Camera-type eye (tissue), 1 donor: ENCODE measurements around the gene TFIP11. TPM values are rescaled to one million over a fixed set of nuclear protein-coding genes. Genes with fewer than 3 reads are reported as not detected.

Experiments
- total RNA-seq: library from RNA; depleted of rRNA; stranded (reverse); fragments of >200 nt; gene quantifications from one replicate; pipeline ENCODE4 v1.2.3, GENCODE V29; 2014

TFIP11 gene
- total RNA-seq = 38.3 TPM

GRCh38 chr22:26512149-26512793 lies at the start of gene TFIP11:
TFIP11 (minus strand) TSS chr22:26512473; CDS start chr22:26510272, 2,201 bp downstream.

GRCh38 chr22:26483439-26484359 lies 28.6 kb downstream of the TFIP11 start, which contains the start of the genes HPS4 and SRRD:
HPS4 (minus strand) TSS chr22:26483783; CDS start chr22:26481762, 2,021 bp downstream.
SRRD (plus strand) TSS chr22:26483877; CDS start chr22:26483891, 14 bp downstream.

Other genes starting within 250 kb of the TFIP11 start
- gene ASPHD2, start 83.2 kb downstream of the TFIP11 start, total RNA-seq = 3.2 TPM
- gene HPS4, start 28.7 kb downstream of the TFIP11 start, total RNA-seq = 73.3 TPM
- 20.4 TPM for gene SRRD, start 28.6 kb downstream of the TFIP11 start, total RNA-seq
- gene TPST2, start 77.7 kb upstream of the TFIP11 start, total RNA-seq = 21.8 TPM
- 2,103 TPM for gene CRYBB1, start 105.6 kb upstream of the TFIP11 start, total RNA-seq
- 3,745 TPM for gene CRYBA4, start 109.5 kb upstream of the TFIP11 start, total RNA-seq
- gene MIAT, start 145.1 kb upstream of the TFIP11 start, total RNA-seq = 180 TPM